Muscle layer of duodenum (tissue), 2 donors: ENCODE results near the gene KDM4B.

Experiments
- H3K27ac ChIP-seq: one replicate; pipeline ENCODE4 v1.7.0; 2013; ENCODE audit warnings: mild to moderate bottlenecking, low read length
- H3K27me3 ChIP-seq: one replicate; pipeline ENCODE4 v1.7.0; 2013; ENCODE audit warnings: low read depth, mild to moderate bottlenecking, control low read depth, low read length
- H3K36me3 ChIP-seq, 2 donors: one replicate each; pipeline ENCODE4 v1.7.0; 2013; ENCODE audit warnings: low read length in 2 of 2, control low read depth in 1 of 2, mild to moderate bottlenecking in 1 of 2; ENCODE audit not compliant: insufficient read depth in 2 of 2, control insufficient read depth in 1 of 2
- H3K4me1 ChIP-seq, 2 donors: one replicate each; pipeline ENCODE4 v1.7.0; 2013; ENCODE audit warnings: low read length in 2 of 2, mild to moderate bottlenecking in 2 of 2, control low read depth in 1 of 2, moderate library complexity in 1 of 2; ENCODE audit not compliant: insufficient read depth in 2 of 2, control insufficient read depth in 1 of 2
- H3K4me3 ChIP-seq, 2 donors: one replicate each; pipeline ENCODE4 v1.7.0; 2013; ENCODE audit warnings: low read length in 2 of 2, low read depth in 1 of 2, mild to moderate bottlenecking in 1 of 2
- H3K9me3 ChIP-seq, 2 donors: one replicate each; pipeline ENCODE4 v1.7.0; 2013; ENCODE audit warnings: low read length in 2 of 2, control low read depth in 1 of 2, mild to moderate bottlenecking in 1 of 2; ENCODE audit not compliant: control insufficient read depth in 1 of 2
- donor health status: healthy.

KDM4B gene

DNA sequence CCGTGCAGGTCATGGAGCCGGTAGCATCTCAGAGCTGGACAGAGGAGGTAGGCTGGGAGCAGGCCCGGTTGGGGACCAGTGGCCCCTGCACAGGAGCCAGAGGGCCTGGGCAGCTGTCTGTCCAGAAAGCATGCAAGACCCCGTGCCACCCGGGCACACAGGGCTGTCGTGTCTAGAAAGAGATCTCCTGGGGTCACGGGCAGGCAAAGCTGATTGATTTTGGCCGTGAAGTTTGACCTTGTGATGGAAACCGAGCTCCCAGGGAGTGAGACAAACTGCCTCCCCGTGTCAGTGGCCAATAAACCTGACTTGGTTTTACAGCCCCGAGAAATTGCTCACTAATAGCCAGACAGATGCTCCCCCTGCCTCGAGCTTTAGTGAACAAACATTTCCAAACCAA lies 98.8 kb downstream of the KDM4B start:
- H3K4me1 ChIP-seq = no peaks in the 10 kb centered on the region
- no peaks in the 10 kb centered on the region for H3K27me3 ChIP-seq
- no peaks in the 10 kb centered on the region for H3K9me3 ChIP-seq
- peaks cover 11 to 46% of the 10 kb centered on the region in 2 donors for H3K36me3 ChIP-seq
- no peak overlapping the region for H3K27ac ChIP-seq
- no peak overlapping the region for H3K4me3 ChIP-seq

DNA sequence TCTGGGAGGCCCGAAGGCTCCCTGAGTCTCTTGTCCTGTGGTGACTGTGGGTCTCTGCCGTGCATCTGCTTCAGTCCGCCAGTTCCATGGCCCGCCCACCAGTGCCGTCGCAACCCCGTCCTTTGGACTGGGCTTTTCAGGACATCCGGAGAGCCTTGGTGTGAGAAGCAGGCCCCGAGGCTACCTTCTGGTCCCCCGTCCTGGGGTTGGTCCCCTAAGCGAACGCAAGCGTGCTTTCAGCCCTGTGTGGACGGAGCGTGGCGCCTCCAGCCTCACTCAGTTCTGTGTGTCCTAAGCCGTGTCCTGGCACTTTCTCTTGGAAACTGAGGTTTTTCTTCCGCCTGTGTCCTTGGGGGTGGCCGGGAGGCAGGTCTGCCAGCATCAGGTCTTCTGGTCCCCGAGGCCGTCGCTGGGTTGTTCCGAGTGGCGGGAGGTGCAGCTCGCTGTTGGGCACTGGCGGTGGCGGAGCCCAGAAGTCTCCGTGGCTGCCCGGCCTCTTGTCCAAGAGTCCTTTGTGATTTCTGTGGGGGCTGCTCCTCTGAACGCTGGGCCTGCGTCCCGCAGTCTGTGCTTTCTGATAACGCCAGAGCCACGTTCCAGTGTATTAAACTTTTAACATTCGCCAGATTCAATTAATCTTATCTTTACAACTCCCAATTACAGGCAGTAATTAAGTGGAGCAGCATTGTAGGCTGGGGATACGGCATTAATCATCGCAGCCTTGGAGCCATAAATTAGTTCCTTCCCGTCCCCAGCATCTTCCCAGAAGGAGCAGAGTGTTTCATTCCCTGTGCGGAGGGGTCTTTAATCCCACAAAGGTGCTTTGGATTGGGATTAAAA lies 99.5 kb downstream of the KDM4B start:
- no peak overlapping the region for H3K4me3 ChIP-seq
- peaks cover 9 to 45% of the 10 kb centered on the region in 2 donors for H3K36me3 ChIP-seq
- no peaks in the 10 kb centered on the region for H3K27me3 ChIP-seq
- H3K4me1 ChIP-seq = no peaks in the 10 kb centered on the region
- H3K9me3 ChIP-seq = no peaks in the 10 kb centered on the region
- no peak overlapping the region for H3K27ac ChIP-seq

DNA sequence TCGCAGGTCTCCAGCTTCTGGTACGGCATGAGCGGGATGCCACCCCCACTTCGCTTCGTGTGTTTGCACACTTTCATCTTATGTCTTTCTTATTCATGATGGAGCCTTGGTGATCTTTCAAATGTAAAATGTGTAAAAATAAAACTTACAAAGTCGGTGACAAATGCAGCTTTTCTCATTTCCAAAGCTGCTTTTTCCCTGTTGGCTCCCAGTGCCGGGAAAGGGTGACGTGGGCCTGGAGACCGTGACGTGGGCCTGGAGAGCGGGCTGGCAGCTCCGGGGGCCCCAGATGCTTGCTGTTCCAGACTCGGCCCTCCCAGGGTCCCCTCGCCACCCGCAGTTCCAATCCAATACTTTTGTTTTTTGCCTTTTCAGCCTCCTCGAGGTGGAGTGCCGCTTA lies 101.4 kb downstream of the KDM4B start:
- H3K9me3 ChIP-seq = no peaks in the 10 kb centered on the region
- no peak overlapping the region for H3K27ac ChIP-seq
- no peaks in the 10 kb centered on the region for H3K4me1 ChIP-seq
- H3K4me3 ChIP-seq = no peak overlapping the region
- no peaks in the 10 kb centered on the region for H3K27me3 ChIP-seq
- peaks cover 8 to 43% of the 10 kb centered on the region in 2 donors for H3K36me3 ChIP-seq

DNA sequence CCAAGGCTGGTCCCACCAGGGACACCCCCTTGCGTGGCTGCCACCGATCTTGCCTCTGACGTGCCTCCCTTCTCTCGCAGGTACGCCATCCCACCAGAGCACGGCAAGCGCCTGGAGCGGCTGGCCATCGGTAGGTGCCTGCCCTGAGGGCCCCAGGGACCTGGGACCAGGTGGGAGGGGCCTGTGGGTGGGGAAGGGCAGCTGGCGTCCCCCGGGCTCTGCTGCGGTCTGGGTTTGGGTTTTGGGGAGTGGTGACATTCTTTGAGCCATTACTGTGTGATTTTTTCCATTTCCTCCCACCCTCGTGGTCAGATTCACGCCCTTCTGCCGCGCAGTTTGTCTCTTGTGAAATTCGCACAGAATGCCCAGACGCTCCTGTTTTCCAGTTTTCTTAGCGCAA lies 102.0 kb downstream of the KDM4B start:
- H3K36me3 ChIP-seq = peaks cover 8 to 47% of the 10 kb centered on the region in 2 donors
- H3K4me3 ChIP-seq = no peak overlapping the region
- H3K4me1 ChIP-seq = no peaks in the 10 kb centered on the region
- H3K9me3 ChIP-seq = no peaks in the 10 kb centered on the region
- no peak overlapping the region for H3K27ac ChIP-seq
- no peaks in the 10 kb centered on the region for H3K27me3 ChIP-seq

DNA sequence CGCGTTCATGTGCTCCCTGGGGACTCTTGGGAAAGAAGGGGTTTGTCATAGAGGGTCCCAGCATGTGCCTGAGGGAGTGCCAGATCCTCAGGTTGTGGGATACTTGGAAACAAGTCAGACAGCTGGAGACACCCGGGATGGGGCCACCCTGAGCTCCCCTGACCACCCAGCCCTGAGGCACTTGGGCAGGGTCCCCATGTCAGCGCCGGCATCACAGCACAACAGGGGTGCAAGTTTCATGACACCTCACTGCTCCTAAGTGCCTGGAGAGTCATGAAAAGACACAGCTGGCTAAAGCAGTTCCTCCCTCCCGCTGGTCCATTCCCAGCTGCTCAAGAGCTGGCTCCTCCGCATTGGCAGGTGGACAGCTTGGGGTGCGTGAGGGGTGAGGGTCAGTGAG lies 102.7 kb downstream of the KDM4B start:
- Histone ChIP-seq H3K27me3 (no peaks in the 10 kb centered on the region), H3K36me3 (peaks cover 8 to 43% of the 10 kb centered on the region in 2 donors), H3K4me1 (no peaks in the 10 kb centered on the region), H3K27ac (no peak overlapping the region), H3K4me3 (no peak overlapping the region), H3K9me3 (no peaks in the 10 kb centered on the region)

DNA sequence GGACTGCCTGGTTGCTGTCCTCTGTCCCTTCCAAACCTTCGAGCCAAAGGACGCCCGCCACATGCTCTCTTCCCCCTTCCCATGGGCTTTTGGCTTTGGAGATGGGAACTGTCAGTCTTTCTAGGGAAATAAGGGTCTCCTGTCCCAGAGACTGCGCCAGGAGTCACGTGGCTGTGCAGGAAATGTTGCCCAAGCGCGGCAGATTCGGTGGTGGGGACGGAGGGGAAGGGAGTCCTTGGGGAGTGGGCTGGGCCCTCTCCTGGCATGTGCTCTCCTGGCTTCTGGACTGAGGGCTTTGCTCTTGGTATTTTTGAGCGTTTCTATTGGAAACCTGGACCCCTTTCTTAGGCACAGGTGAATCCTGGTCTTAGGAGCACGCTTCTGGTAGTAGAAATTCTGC lies 103.2 kb downstream of the KDM4B start:
- Histone ChIP-seq H3K9me3 (no peaks in the 10 kb centered on the region), H3K36me3 (peaks cover 8 to 41% of the 10 kb centered on the region in 2 donors), H3K4me1 (no peaks in the 10 kb centered on the region), H3K27me3 (no peaks in the 10 kb centered on the region), H3K27ac (no peak overlapping the region), H3K4me3 (no peak overlapping the region)

DNA sequence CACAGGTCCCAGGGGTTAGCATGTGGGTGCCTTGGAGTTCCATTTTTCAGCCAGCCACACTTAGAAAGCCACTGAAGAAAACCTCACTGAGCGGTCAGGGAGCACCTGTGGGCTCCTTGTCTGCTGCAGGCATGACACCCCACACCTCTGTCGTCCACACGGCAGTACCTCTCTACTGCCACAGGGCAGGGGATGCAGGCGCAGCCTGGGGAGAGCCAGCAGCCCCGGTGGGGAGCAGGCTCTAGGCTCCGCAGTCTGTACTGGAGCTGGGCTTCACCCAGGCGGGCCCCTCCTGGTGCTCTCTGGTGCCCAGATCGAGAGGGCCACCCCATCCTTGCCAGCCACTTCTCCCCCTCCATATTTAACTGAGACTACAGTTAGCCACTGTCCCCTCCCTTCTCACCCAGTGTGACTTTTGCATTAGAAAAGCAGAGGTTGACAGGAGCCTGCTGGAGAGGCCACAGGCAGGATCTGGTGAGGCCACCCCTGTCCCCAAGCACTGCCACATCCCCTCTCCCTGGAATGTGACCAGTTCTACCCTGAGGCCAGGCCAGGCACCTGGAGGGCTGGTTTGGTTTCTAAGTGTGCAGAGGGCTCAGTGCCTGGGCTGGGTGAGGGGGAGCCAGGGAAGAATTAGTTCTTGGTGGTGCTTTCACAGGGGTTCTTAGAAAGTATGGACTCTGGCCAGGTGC lies 104.4 kb downstream of the KDM4B start:
- Histone ChIP-seq H3K27ac (no peak overlapping the region), H3K27me3 (no peaks in the 10 kb centered on the region), H3K4me3 (no peak overlapping the region), H3K4me1 (no peaks in the 10 kb centered on the region), H3K9me3 (no peaks in the 10 kb centered on the region), H3K36me3 (peaks cover 13 to 52% of the 10 kb centered on the region in 2 donors)

DNA sequence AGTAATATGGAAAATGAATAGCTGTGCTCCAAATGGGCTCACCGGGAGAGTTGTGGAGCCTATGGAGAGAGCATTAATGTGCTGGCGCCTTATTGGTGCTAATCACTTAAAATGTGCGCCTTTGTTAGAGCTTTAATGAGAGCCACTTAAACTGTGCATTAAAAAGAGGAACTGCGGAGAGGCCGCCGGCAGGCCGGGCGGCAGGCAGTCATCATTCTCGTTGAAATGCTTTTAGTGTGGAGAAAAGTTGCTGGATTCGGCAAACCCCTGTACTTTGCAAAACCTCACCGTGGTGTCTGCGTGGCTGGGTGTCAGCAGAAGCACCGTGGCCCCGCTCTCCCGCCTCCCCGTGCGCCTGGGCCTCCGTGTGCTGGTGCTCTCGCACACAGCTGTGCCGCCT lies 105.5 kb downstream of the KDM4B start:
- H3K9me3 ChIP-seq = no peaks in the 10 kb centered on the region
- H3K4me3 ChIP-seq = no peak overlapping the region
- no peaks in the 10 kb centered on the region for H3K4me1 ChIP-seq
- no peak overlapping the region for H3K27ac ChIP-seq
- H3K27me3 ChIP-seq = no peaks in the 10 kb centered on the region
- peaks cover 19 to 63% of the 10 kb centered on the region in 2 donors for H3K36me3 ChIP-seq

DNA sequence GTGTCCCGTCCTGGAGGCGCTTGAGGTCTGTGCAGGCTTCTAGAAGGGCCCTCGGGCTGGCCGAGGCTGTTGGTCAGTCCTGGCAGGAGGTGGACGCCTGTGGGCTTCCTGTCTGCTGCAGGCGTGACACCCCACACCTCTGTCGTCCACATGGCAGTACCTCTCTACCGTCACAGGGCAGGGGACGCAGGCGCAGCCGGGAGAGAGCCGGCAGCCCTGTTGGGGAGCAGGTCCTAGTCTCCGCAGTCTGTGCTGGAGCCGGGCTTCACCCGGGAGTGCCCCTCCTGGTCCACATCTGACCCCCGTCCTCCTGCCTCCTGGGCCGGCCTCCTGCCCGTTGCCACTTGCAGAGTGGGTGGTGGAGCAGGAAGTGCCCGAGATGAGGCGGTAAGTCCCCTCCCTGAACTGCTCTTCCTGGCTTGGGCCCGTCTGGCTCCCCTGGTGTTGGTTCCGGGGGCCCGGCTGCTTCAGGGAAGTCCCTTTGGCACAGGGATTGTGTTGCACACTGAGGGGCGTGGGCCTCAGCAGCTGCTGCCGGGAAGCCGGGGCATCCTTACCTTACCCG lies 106.0 kb downstream of the KDM4B start:
- Histone ChIP-seq H3K4me1 (no peaks in the 10 kb centered on the region), H3K27ac (no peak overlapping the region), H3K9me3 (no peaks in the 10 kb centered on the region), H3K27me3 (no peaks in the 10 kb centered on the region), H3K4me3 (no peak overlapping the region), H3K36me3 (peaks cover 20 to 68% of the 10 kb centered on the region in 2 donors)

DNA sequence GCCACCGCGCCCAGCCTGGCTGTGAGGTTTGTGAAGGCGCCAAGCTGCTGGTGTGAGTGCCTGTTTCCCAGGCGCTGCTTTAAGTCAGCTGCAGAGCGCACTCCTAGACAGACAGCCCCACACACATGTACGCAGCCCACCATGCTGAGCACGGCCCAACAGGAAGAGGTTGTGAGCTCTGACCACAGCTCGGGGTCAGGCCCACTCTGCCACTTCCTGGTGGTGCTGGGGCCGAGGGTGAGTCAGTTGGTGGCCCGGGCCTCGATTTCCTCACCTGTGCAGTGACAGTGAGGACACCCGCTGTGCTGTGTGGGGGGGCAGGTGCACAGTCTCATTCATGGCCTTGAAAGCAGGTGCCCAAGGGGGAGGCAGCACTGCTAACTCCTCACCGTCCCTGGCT lies 106.7 kb downstream of the KDM4B start:
- peaks cover 23 to 72% of the 10 kb centered on the region in 2 donors for H3K36me3 ChIP-seq

DNA sequence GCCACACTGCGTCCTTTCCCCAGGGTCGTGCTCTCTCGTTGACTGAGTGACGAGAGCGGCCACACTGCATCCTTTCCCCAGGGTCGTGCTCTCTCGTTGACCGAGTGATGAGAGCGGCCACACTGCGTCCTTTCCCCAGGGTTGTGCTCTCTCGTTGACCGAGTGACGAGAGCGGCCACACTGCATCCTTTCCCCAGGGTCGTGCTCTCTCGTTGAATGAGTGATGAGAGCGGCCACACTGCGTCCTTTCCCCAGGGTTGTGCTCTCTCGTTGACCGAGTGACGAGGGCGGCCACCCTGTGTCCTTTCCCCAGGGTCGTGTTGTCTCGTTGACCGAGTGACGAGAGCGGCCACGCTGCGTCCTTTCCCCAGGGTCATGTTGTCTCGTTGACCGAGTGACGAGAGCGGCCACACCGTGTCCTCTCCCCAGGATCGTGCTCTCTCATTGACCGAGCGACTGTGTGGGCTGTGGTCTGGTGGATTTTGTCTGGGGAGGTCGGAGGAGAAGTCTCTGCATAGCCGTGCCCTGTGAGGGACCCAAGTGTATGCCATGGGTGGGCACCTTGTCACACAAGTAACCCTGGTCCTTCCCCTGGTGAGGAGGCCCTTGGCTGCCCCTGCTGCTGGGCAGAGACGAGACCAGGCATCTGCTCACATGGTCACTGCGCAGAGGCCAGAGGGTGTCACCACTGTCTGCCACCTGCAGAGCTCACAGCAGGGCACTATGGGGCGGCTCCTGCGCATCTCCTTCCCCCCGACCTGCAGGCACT lies 107.7 kb downstream of the KDM4B start:
- Histone ChIP-seq H3K4me1 (no peaks in the 10 kb centered on the region), H3K27ac (no peak overlapping the region), H3K36me3 (peaks cover 22 to 74% of the 10 kb centered on the region in 2 donors), H3K27me3 (no peaks in the 10 kb centered on the region), H3K4me3 (no peak overlapping the region), H3K9me3 (no peaks in the 10 kb centered on the region)

More for the DNA sequence above, 106.7 kb downstream of the KDM4B start:
- Histone ChIP-seq H3K9me3 (no peaks in the 10 kb centered on the region), H3K4me3 (no peak overlapping the region), H3K4me1 (no peaks in the 10 kb centered on the region), H3K27me3 (no peaks in the 10 kb centered on the region), H3K27ac (no peak overlapping the region)
